K562 (cell line): ENCODE measurements around the gene TBXA2R. TPM values are rescaled to one million over a fixed set of nuclear protein-coding genes. Genes with fewer than 3 reads are reported as not detected.

Experiments
- ARNT ChIP-seq, 2 experiments: fragments of 450-650 bp; IDR thresholded peaks; 2 replicates each; pipeline ENCODE4 v1.6.1; 2016; ENCODE audit warnings: mild to moderate bottlenecking in 1 of 2
- CBFA2T2 ChIP-seq: fragments of 450-650 bp; conservative IDR thresholded peaks from 2 replicates; pipeline ENCODE4 v1.6.1; 2017; ENCODE audit warnings: mild to moderate bottlenecking
- CBX3 ChIP-seq, 2 experiments: IDR thresholded peaks; 1 replicate in 1 of 2; 2 replicates in 1 of 2; pipeline ENCODE4 v1.6.1; 2012; ENCODE audit warnings: inconsistent platforms in 2 of 2, low read length in 2 of 2, borderline replicate concordance in 1 of 2, control low read depth in 1 of 2
- CHD2 ChIP-seq: IDR thresholded peaks from 2 replicates; pipeline ENCODE4 v1.6.1; 2011; ENCODE audit warnings: low read depth, low read length
- CXXC5 ChIP-seq: fragments of 250-450 bp; sonication (Bioruptor Pico); IDR thresholded peaks from 2 replicates; pipeline ENCODE4 v1.8.0; 2022; ENCODE audit warnings: inconsistent platforms, mild to moderate bottlenecking, moderate library complexity
- DPF2 ChIP-seq: fragments of 450-650 bp; IDR thresholded peaks from 2 replicates; pipeline ENCODE4 v1.6.1; 2016
- ILF3 ChIP-seq: fragments of 450-650 bp; IDR thresholded peaks from 2 replicates; pipeline ENCODE4 v1.6.1; 2018; ENCODE audit warnings: antibody characterized with exemption, mild to moderate bottlenecking, moderate library complexity, borderline replicate concordance
- MYC ChIP-seq, 2 experiments: fragments of 250-450 bp in 1 of 2; sonication (Bioruptor Pico) in 1 of 2; IDR thresholded peaks; 2 replicates each; pipeline versions ENCODE4 v1.5.1 to v1.6.1; 2012 to 2021; ENCODE audit warnings: low read depth in 2 of 2, borderline replicate concordance in 1 of 2, improper control_type of control experiment in 1 of 2, low read length in 1 of 2, mild to moderate bottlenecking in 1 of 2, moderate library complexity in 1 of 2
- NBN ChIP-seq: fragments of 450-650 bp; IDR thresholded peaks from 2 replicates; pipeline ENCODE4 v1.6.1; 2016; ENCODE audit warnings: low read depth, mild to moderate bottlenecking
- RAD21 ChIP-seq, 2 experiments: fragments of 250-450 bp in 1 of 2; fragments of 450-650 bp in 1 of 2; sonication (Bioruptor Pico) in 1 of 2; formaldehyde crosslinking in 1 of 2; IDR thresholded peaks in 1 of 2; conservative IDR thresholded peaks in 1 of 2; 2 replicates each; pipeline versions ENCODE4 v1.4.0 to v1.8.0; 2020 to 2022; ENCODE audit warnings: mild to moderate bottlenecking in 2 of 2, moderate library complexity in 1 of 2
- TCF7L2 ChIP-seq: fragments of 150-350 bp; IDR thresholded peaks from 2 replicates; pipeline ENCODE4 v1.6.1; 2016; ENCODE audit warnings: low read depth, mild to moderate bottlenecking, low read length, moderate library complexity
- THRB ChIP-seq: fragments of 450-650 bp; formaldehyde crosslinking; conservative IDR thresholded peaks from 2 replicates; pipeline ENCODE4 v1.4.0; 2022; ENCODE audit warnings: mild to moderate bottlenecking, missing genetic modification characterization
- YBX1 ChIP-seq: fragments of 450-650 bp; IDR thresholded peaks from 2 replicates; pipeline ENCODE4 v1.7.1; 2016; ENCODE audit warnings: mild to moderate bottlenecking
- ZNF253 ChIP-seq: fragments of 250-450 bp; sonication (Bioruptor Pico); conservative IDR thresholded peaks from 2 replicates; pipeline ENCODE4 v1.6.1; 2021; ENCODE audit warnings: mild to moderate bottlenecking
- ZNF445 ChIP-seq: fragments of 250-450 bp; sonication (Bioruptor Pico); IDR thresholded peaks from 2 replicates; pipeline ENCODE4 v1.4.0; 2020; ENCODE audit warnings: low read depth, mild to moderate bottlenecking, moderate library complexity
- polyA plus RNA-seq, 8 experiments: library from polyadenylated mRNA; depleted of rRNA in 4 of 8; stranded (reverse) in 5 of 8; unstranded in 3 of 8; fragments of >200 nt; fragmentation: Nextera tagmentation in 2 of 8; fragmentation: Illumina TruSeq in 1 of 8; extraction: Ambion mirVana in 2 of 8; extraction: Trizol in 1 of 8; gene quantifications; 2 replicates each; pipeline versions ENCODE4 v1.2.1 to v1.2.3, GENCODE V29; 2011 to 2014; ENCODE audit warnings: inconsistent platforms in 1 of 8, missing spikeins in 1 of 8
- total RNA-seq, 7 experiments: library from RNA; depleted of rRNA in 6 of 7; stranded (reverse); fragments of >200 nt in 6 of 7; fragmentation: Illumina TruSeq in 2 of 7; extraction: Trizol in 2 of 7; gene quantifications; 2 replicates each; pipeline versions ENCODE4 v1.2.1 to v1.2.3, GENCODE V29; 2011 to 2021; ENCODE audit warnings: low replicate concordance in 1 of 7
- TF ChIP-seq, protein P1 (sequence below): fragments of 250-450 bp; sonication (Bioruptor Pico); IDR thresholded peaks from 2 replicates; pipeline ENCODE4 v1.5.0; 2021; ENCODE audit warnings: mild to moderate bottlenecking, borderline replicate concordance
- TF ChIP-seq, protein P2 (sequence below): sonication (generic); formaldehyde crosslinking; IDR thresholded peaks from 2 replicates; pipeline ENCODE4 v1.8.0; 2022; ENCODE audit warnings: missing genetic modification reagents, mild to moderate bottlenecking, borderline replicate concordance
- TF ChIP-seq, protein P3 (sequence below): fragments of 250-450 bp; sonication (Bioruptor Pico); IDR thresholded peaks from 2 replicates; pipeline ENCODE4 v1.4.0; 2020

TBXA2R gene
- total and polyA plus RNA-seq, 9 of the 15 experiments (the other 6 are each of a cell fraction or from before 2014, with no cell fraction given): 1.5 to 24.0 (median 2.8) TPM

DNA sequence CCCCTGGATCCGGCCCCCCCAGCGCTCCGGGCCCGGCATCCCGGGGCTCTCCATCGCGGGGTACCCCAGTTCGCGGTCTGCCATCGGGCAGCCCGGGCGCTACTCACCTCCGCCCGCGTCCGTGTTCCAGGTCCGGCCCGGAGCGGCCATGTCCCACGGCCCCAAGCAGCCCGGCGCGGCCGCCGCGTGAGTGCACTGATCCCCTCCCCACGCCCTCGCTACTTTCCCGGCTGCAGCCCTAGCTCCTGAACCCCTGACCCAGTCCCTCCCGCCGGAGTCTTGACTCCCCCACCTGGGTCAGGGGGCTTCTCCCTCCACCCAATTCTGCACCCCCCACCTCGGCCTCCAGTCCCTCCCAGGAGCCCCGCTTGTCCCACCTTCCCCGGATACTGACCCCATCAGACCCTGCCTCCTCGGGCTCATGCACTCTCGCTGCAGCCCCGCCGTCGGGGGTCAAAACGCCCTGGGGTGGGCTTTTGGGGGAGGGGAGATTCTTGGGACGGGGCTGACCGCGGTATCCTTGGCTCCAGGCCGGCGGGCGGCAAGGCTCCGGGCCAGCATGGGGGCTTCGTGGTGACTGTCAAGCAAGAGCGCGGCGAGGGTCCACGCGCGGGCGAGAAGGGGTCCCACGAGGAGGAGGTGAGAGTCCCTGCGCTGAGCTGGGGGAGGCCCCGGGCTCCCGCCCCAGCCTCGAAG is 33.4 kb downstream of the TBXA2R start (continued):
- TF ChIP-seq, protein P1, sequence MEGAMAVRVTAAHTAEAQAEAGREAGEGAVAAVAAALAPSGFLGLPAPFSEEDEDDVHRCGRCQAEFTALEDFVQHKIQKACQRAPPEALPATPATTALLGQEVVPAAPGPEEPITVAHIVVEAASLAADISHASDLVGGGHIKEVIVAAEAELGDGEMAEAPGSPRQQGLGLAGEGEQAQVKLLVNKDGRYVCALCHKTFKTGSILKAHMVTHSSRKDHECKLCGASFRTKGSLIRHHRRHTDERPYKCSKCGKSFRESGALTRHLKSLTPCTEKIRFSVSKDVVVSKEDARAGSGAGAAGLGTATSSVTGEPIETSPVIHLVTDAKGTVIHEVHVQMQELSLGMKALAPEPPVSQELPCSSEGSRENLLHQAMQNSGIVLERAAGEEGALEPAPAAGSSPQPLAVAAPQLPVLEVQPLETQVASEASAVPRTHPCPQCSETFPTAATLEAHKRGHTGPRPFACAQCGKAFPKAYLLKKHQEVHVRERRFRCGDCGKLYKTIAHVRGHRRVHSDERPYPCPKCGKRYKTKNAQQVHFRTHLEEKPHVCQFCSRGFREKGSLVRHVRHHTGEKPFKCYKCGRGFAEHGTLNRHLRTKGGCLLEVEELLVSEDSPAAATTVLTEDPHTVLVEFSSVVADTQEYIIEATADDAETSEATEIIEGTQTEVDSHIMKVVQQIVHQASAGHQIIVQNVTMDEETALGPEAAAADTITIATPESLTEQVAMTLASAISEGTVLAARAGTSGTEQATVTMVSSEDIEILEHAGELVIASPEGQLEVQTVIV (CRISPR knock-in tag): no peak
- TF ChIP-seq TCF7L2 (no peak), CXXC5 (CRISPR knock-in tag) (no peak), ZNF445 (CRISPR knock-in tag) (no peak), CBFA2T2 (no peak), ARNT (IDR thresholded peaks at IDR 0.05) (no peak), YBX1 (no peak), DPF2 (peak; percentile 9; the same call in 1 of the 2 replicates), MYC (IDR thresholded peaks at IDR 0.05; ENCODE audit: low read depth, low read length) (0 out of 2 replicates have a peak, but pooled peaks have one; percentile 41), MYC (CRISPR knock-in tag; IDR thresholded peaks at IDR 0.05; ENCODE audit: borderline replicate concordance, low read depth) (no peak), ILF3 (no peak), CHD2 (no peak), NBN (no peak), CBX3 (IDR thresholded peaks at IDR 0.05; ENCODE audit: borderline replicate concordance in 1 of 2, low read length in 2 of 2) (no peak), THRB (no peak), RAD21 (CRISPR knock-in tag; conservative IDR thresholded peaks at IDR 0.05 in 1 of 2, IDR thresholded peaks at IDR 0.05 in 1 of 2) (no peak), ZNF253 (CRISPR knock-in tag) (no peak)
- TF ChIP-seq, protein P2, sequence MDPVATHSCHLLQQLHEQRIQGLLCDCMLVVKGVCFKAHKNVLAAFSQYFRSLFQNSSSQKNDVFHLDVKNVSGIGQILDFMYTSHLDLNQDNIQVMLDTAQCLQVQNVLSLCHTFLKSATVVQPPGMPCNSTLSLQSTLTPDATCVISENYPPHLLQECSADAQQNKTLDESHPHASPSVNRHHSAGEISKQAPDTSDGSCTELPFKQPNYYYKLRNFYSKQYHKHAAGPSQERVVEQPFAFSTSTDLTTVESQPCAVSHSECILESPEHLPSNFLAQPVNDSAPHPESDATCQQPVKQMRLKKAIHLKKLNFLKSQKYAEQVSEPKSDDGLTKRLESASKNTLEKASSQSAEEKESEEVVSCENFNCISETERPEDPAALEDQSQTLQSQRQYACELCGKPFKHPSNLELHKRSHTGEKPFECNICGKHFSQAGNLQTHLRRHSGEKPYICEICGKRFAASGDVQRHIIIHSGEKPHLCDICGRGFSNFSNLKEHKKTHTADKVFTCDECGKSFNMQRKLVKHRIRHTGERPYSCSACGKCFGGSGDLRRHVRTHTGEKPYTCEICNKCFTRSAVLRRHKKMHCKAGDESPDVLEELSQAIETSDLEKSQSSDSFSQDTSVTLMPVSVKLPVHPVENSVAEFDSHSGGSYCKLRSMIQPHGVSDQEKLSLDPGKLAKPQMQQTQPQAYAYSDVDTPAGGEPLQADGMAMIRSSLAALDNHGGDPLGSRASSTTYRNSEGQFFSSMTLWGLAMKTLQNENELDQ: 0 out of 2 replicates have a peak, but pooled peaks have one; percentile 25
- TF ChIP-seq, protein P3, sequence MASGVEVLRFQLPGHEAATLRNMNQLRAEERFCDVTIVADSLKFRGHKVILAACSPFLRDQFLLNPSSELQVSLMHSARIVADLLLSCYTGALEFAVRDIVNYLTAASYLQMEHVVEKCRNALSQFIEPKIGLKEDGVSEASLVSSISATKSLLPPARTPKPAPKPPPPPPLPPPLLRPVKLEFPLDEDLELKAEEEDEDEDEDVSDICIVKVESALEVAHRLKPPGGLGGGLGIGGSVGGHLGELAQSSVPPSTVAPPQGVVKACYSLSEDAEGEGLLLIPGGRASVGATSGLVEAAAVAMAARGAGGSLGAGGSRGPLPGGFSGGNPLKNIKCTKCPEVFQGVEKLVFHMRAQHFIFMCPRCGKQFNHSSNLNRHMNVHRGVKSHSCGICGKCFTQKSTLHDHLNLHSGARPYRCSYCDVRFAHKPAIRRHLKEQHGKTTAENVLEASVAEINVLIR (CRISPR knock-in tag): no peak
